ENCODE results near the gene NAPA.

DNA sequence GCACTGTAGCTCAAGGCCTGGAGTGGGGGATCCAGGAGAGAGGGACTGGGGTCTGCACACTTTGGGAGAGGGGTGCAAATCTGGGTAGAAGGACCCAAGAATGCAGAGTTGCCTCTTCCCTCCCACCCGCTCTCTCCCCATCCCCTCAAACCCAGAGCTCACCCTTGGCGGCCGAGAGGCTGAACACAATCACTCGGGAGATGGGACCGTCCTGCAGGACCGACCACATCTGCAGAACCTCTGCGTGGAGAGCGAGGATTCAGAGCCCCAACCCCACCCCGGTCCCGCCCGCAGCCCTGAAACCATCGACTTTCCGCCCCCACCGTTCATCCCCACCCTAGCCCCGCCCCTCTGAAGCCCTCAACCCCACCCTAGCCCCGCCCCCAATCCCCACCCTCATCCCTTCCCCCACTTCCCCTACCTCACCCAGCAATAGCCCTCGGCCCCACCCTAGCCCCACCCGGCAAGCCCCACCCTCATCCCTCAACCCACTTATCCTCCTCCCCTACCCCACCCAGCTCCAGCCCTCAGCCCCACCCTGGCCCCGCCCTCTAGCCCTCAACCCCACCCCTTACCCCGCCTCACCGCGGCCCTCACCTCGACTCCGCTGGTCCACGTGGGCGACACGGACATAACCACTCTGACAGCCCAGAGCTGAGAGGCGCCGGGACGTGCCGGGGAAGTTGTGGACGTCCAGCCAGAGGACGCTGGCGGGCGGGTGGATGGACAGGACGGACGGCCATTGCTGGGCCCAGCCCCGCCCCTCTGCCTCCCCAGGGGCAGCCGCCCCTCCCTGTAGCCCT is 35.0 kb downstream of the NAPA start:
- TF ChIP-seq, protein P1, sequence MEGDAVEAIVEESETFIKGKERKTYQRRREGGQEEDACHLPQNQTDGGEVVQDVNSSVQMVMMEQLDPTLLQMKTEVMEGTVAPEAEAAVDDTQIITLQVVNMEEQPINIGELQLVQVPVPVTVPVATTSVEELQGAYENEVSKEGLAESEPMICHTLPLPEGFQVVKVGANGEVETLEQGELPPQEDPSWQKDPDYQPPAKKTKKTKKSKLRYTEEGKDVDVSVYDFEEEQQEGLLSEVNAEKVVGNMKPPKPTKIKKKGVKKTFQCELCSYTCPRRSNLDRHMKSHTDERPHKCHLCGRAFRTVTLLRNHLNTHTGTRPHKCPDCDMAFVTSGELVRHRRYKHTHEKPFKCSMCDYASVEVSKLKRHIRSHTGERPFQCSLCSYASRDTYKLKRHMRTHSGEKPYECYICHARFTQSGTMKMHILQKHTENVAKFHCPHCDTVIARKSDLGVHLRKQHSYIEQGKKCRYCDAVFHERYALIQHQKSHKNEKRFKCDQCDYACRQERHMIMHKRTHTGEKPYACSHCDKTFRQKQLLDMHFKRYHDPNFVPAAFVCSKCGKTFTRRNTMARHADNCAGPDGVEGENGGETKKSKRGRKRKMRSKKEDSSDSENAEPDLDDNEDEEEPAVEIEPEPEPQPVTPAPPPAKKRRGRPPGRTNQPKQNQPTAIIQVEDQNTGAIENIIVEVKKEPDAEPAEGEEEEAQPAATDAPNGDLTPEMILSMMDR (conservative IDR thresholded peaks at IDR 0.05; ENCODE audit: low read length): no peak
- no peak for TF ChIP-seq EZH2phosphoT487 (IDR thresholded peaks at IDR 0.05; ENCODE audit: borderline replicate concordance)

Measured in Loucy (cell line).